HEK293 (cell line): Measurements from ENCODE around the gene IZUMO1.
"Not testable (repeated sequence)": the region's sequence is repeated elsewhere in the genome, so short reads cannot be mapped to it uniquely, and the experiment has no call there.

Source experiments
- CTCF ChIA-PET: fragments of 350-600 bp; formaldehyde crosslinking; extraction: SDS; loops from one replicate; lab custom pipeline; 2021; ENCODE audit warnings: antibody characterized with exemption; lab: Yijun Ruan, JAX
- POLR2A ChIA-PET: fragments of 300-600 bp; formaldehyde crosslinking; extraction: SDS; loops from one replicate; lab custom pipeline; 2020; ENCODE audit warnings: antibody characterized with exemption, inconsistent platforms; lab: Yijun Ruan, JAX
- H3K27ac ChIP-seq: fragments of 200-500 bp; sonication (Bioruptor generic); 2 replicates; pipeline ENCODE4 v1.5.1; 2014; ENCODE audit warnings: low read depth, low read length, control low read depth, inconsistent platforms; ENCODE audit errors: extremely low read depth
- H3K36me3 ChIP-seq, 2 experiments: fragments of 200-500 bp in 1 of 2; sonication (Bioruptor generic) in 1 of 2; 1 replicate in 1 of 2; 2 replicates in 1 of 2; pipeline ENCODE4 v1.5.1; 2014 to 2017; ENCODE audit warnings: inconsistent platforms in 2 of 2, low read length in 2 of 2; ENCODE audit not compliant: control insufficient read depth in 2 of 2, insufficient read depth in 1 of 2
- H3K4me1 ChIP-seq: fragments of 200-500 bp; sonication (Bioruptor generic); 2 replicates; pipeline ENCODE4 v1.5.1; 2014; ENCODE audit warnings: mild to moderate bottlenecking, low read length, inconsistent platforms; ENCODE audit not compliant: control insufficient read depth, insufficient read depth
- H3K4me3 ChIP-seq: 2 replicates; pipeline ENCODE4 v1.5.1; 2011; ENCODE audit warnings: low read depth, mild to moderate bottlenecking, control low read depth, low read length, moderate library complexity
- H3K9me3 ChIP-seq: fragments of 200-500 bp; sonication (Bioruptor generic); 2 replicates; pipeline ENCODE4 v1.5.1; 2014; ENCODE audit warnings: low read depth, low read length, inconsistent platforms; ENCODE audit not compliant: control insufficient read depth, insufficient read depth
- GLIS1 ChIP-seq: fragments of 450-650 bp; formaldehyde crosslinking; IDR thresholded peaks from 2 replicates; pipeline ENCODE4 v1.5.1; 2016; ENCODE audit warnings: missing biosample characterization, missing genetic modification characterization
- GLIS2 ChIP-seq: fragments of 450-650 bp; formaldehyde crosslinking; IDR thresholded peaks from 2 replicates; pipeline ENCODE4 v1.5.1; 2016; ENCODE audit warnings: missing biosample characterization, missing genetic modification characterization
- INSM2 ChIP-seq: fragments of 450-650 bp; formaldehyde crosslinking; IDR thresholded peaks from 2 replicates; pipeline ENCODE4 v1.5.1; 2016; ENCODE audit warnings: missing biosample characterization, missing genetic modification characterization
- KLF10 ChIP-seq: fragments of 450-650 bp; IDR thresholded peaks from 2 replicates; pipeline ENCODE4 v1.5.1; 2018; ENCODE audit warnings: missing biosample characterization, mild to moderate bottlenecking, missing genetic modification characterization
- KLF16 ChIP-seq: fragments of 450-650 bp; formaldehyde crosslinking; IDR thresholded peaks from 2 replicates; pipeline ENCODE4 v1.5.1; 2017; ENCODE audit warnings: missing biosample characterization, missing genetic modification characterization
- KLF17 ChIP-seq: fragments of 450-650 bp; formaldehyde crosslinking; IDR thresholded peaks from 2 replicates; pipeline ENCODE4 v1.5.1; 2016; ENCODE audit warnings: missing biosample characterization, missing genetic modification characterization
- OVOL3 ChIP-seq: fragments of 450-650 bp; formaldehyde crosslinking; IDR thresholded peaks from 2 replicates; pipeline ENCODE4 v1.5.1; 2016; ENCODE audit warnings: missing biosample characterization, missing genetic modification characterization
- TRIM28 ChIP-seq: IDR thresholded peaks from 2 replicates; pipeline ENCODE4 v1.6.1; 2011; ENCODE audit warnings: low read length, control low read depth, borderline replicate concordance
- ZFP37 ChIP-seq: fragments of 450-650 bp; formaldehyde crosslinking; IDR thresholded peaks from 2 replicates; pipeline ENCODE4 v1.5.1; 2016; ENCODE audit warnings: missing biosample characterization, missing genetic modification characterization
- ZFP69B ChIP-seq: fragments of 450-650 bp; formaldehyde crosslinking; IDR thresholded peaks from 2 replicates; pipeline ENCODE4 v1.5.1; 2016; ENCODE audit warnings: missing biosample characterization, missing genetic modification characterization
- ZNF10 ChIP-seq: fragments of 450-650 bp; formaldehyde crosslinking; IDR thresholded peaks from 2 replicates; pipeline ENCODE4 v1.5.1; 2017; ENCODE audit warnings: missing biosample characterization, missing genetic modification characterization
- ZNF140 ChIP-seq: fragments of 450-650 bp; formaldehyde crosslinking; IDR thresholded peaks from 2 replicates; pipeline ENCODE4 v1.5.1; 2016; ENCODE audit warnings: missing biosample characterization, missing genetic modification characterization
- ZNF19 ChIP-seq: fragments of 450-650 bp; formaldehyde crosslinking; IDR thresholded peaks from 2 replicates; pipeline ENCODE4; 2016; ENCODE audit warnings: missing biosample characterization, missing genetic modification characterization, low read depth
- ZNF211 ChIP-seq: fragments of 450-650 bp; formaldehyde crosslinking; IDR thresholded peaks from 2 replicates; pipeline ENCODE4 v1.5.1; 2016; ENCODE audit warnings: low read depth, missing biosample characterization, missing genetic modification characterization
- ZNF24 ChIP-seq: fragments of 450-650 bp; formaldehyde crosslinking; IDR thresholded peaks from 2 replicates; pipeline ENCODE4 v1.5.1; 2016; ENCODE audit warnings: missing biosample characterization, missing genetic modification characterization
- ZNF362 ChIP-seq: fragments of 450-650 bp; formaldehyde crosslinking; IDR thresholded peaks from 2 replicates; pipeline ENCODE4 v1.5.1; 2016; ENCODE audit warnings: missing biosample characterization, missing genetic modification characterization
- ZNF394 ChIP-seq: fragments of 450-650 bp; formaldehyde crosslinking; IDR thresholded peaks from 2 replicates; pipeline ENCODE4 v1.5.1; 2016; ENCODE audit warnings: missing biosample characterization, missing genetic modification characterization, mild to moderate bottlenecking, moderate library complexity, borderline replicate concordance
- ZNF449 ChIP-seq: fragments of 450-650 bp; formaldehyde crosslinking; IDR thresholded peaks from 2 replicates; pipeline ENCODE4 v1.5.1; 2017; ENCODE audit warnings: missing biosample characterization, mild to moderate bottlenecking, missing genetic modification characterization, moderate library complexity
- ZNF501 ChIP-seq: fragments of 450-650 bp; formaldehyde crosslinking; IDR thresholded peaks from 2 replicates; pipeline ENCODE4 v1.5.1; 2016; ENCODE audit warnings: missing biosample characterization, missing genetic modification characterization
- ZNF513 ChIP-seq: fragments of 450-650 bp; IDR thresholded peaks from 2 replicates; pipeline ENCODE4 v1.5.1; 2018; ENCODE audit warnings: missing biosample characterization, missing genetic modification characterization
- ZNF561 ChIP-seq: fragments of 450-650 bp; IDR thresholded peaks from 2 replicates; pipeline ENCODE4 v1.5.1; 2018; ENCODE audit warnings: missing biosample characterization, missing genetic modification characterization, borderline replicate concordance

Gene IZUMO1

GRCh38 chr19:48718711-48719231, 27.9 kb downstream of the IZUMO1 start:
- Histone ChIP-seq H3K27ac (no peak overlapping the region), H3K36me3 (no peaks in the 10 kb centered on the region), H3K4me1 (peaks cover 5% of the 10 kb centered on the region), H3K9me3 (no peaks in the 10 kb centered on the region), H3K4me3 (no peak overlapping the region)
- no peak for TF ChIP-seq ZNF449 (tag by site-specific recombination)
- no peak for TF ChIP-seq INSM2 (tag by site-specific recombination)
- TF ChIP-seq ZNF394 (tag by site-specific recombination), result no peak
- TF ChIP-seq KLF16 (tag by site-specific recombination), result no peak
- CTCF ChIA-PET, result no interaction called here
- POLR2A ChIA-PET, result interaction anchor here (0.6 kb wide), 1 partner anchor 20 kb away, joined by 4 read pairs; no protein-coding TSS in a partner anchor

- H3K4me3 ChIP-seq, H3K36me3 ChIP-seq, H3K4me1 ChIP-seq, H3K9me3 ChIP-seq, H3K27ac ChIP-seq, CTCF ChIA-PET: not testable (repeated sequence)
- POLR2A ChIA-PET, result interaction anchor here (0.6 kb wide), 1 partner anchor 19 kb away, joined by 4 read pairs; no protein-coding TSS in a partner anchor
- TF ChIP-seq ZNF362 (tag by site-specific recombination), result 0 out of 2 replicates have a peak, but pooled peaks have one; percentile 47
Measured at GRCh38 chr19:48718106-48718505, 28.6 kb downstream of the IZUMO1 start.

GRCh38 chr19:48716562-48717291, 30.0 kb downstream of the IZUMO1 start:
- CTCF ChIA-PET, result no interaction called here
- H3K4me3 ChIP-seq, result no peak overlapping the region
- POLR2A ChIA-PET, result interaction anchor here (0.9 to 1.4 kb wide), 3 partner anchors 9 to 98 kb away, joined by 5 to 6 read pairs (median 6); partner anchors contain the start of genes RPL18 and SPHK2
- no peak for TF ChIP-seq ZNF140 (tag by site-specific recombination)
- peak; percentile 49; the same call in 1 of the 2 replicates for TF ChIP-seq ZFP37 (tag by site-specific recombination)
- TF ChIP-seq ZNF501 (tag by site-specific recombination), result 0 out of 2 replicates have a peak, but pooled peaks have one; percentile 72
- TF ChIP-seq ZNF19 (tag by site-specific recombination), result no peak
- TF ChIP-seq ZNF561 (tag by site-specific recombination), result peak; percentile 80; the same call in 1 of the 2 replicates
- peak; percentile 59 for TF ChIP-seq ZNF449 (tag by site-specific recombination)
- peak; percentile 75 for TF ChIP-seq GLIS1 (tag by site-specific recombination)
- peak; percentile 80 for TF ChIP-seq KLF17 (tag by site-specific recombination)
- no peak for TF ChIP-seq ZFP69B
- TF ChIP-seq ZNF10 (tag by site-specific recombination), result no peak
- 0 out of 2 replicates have a peak, but pooled peaks have one; percentile 29 for TF ChIP-seq ZNF513 (tag by site-specific recombination)
- TF ChIP-seq KLF10 (tag by site-specific recombination), result peak; percentile 61; the same call in 1 of the 2 replicates
- no peak for TF ChIP-seq TRIM28
- peak; percentile 72 for TF ChIP-seq ZNF24 (tag by site-specific recombination)
- no peak for TF ChIP-seq OVOL3 (tag by site-specific recombination)
- no peak for TF ChIP-seq ZNF211 (tag by site-specific recombination)
- TF ChIP-seq GLIS2 (tag by site-specific recombination), result peak; percentile 87; the same call in 1 of the 2 replicates

More at GRCh38 chr19:48716562-48717291, 30.0 kb downstream of the IZUMO1 start:
- Histone ChIP-seq H3K4me1 (peaks cover 13% of the 10 kb centered on the region), H3K9me3 (no peaks in the 10 kb centered on the region), H3K36me3 (no peaks in the 10 kb centered on the region; a peak in 1 of 3 replicates), H3K27ac (peak overlapping the region; percentile 52; the same call in 1 of the 2 replicates)
